ENCODE measurements around the gene PRR36. TPM values are rescaled to one million over a fixed set of nuclear protein-coding genes. Genes with fewer than 3 reads are reported as not detected.

The PRR36 gene
- total and polyA plus RNA-seq, 7 donors: under 0.01 to 0.23 TPM; not detected in 5

- intact Hi-C loops (cut with DNase I): loop anchor here (1.0 kb wide), 1 partner anchor 72 kb away; the partner anchor contains the start of gene MAP2K7
- H3K27me3 ChIP-seq: no peaks in the 10 kb centered on the region
- H3K36me3 ChIP-seq: no peaks in the 10 kb centered on the region
- no peaks in the 10 kb centered on the region for H3K9me3 ChIP-seq
- TF ChIP-seq CTCF (IDR thresholded peaks at IDR 0.05) (no peak), POLR2AphosphoS5 (IDR thresholded peaks at IDR 0.05) (no peak), EP300 (IDR thresholded peaks at IDR 0.05) (no peak), POLR2A (IDR thresholded peaks at IDR 0.05) (no peak)
- H3K4me3 ChIP-seq: peak overlapping the region; percentile 70 to 100 (median 90)
- 37 to 47% methylated on average over 7 of the region's 7 CpGs for whole genome bisulfite sequencing, 2 donors
- DNase-seq: no peak
- peaks cover 0 to 39% (median 32%) of the 10 kb centered on the region in 4 donors for H3K4me1 ChIP-seq
- H3K27ac ChIP-seq: peak overlapping the region in 1 of 4 donors; percentile 51
Measured at GRCh38 chr19:7830823-7831222, 43.4 kb downstream of the PRR36 start.

GRCh38 chr19:7830272-7830771, 43.9 kb downstream of the PRR36 start:
- Histone ChIP-seq H3K4me1 (peaks cover 0 to 39% (median 32%) of the 10 kb centered on the region in 4 donors), H3K27ac (peak overlapping the region in 3 of 4 donors; percentile 51 to 58 (median 55)), H3K4me3 (peak overlapping the region; percentile 70 to 100 (median 90)), H3K27me3 (no peaks in the 10 kb centered on the region), H3K9me3 (no peaks in the 10 kb centered on the region), H3K36me3 (no peaks in the 10 kb centered on the region)
- DNase-seq: no peak
- TF ChIP-seq CTCF (IDR thresholded peaks at IDR 0.05) (no peak), POLR2A (IDR thresholded peaks at IDR 0.05) (no peak), POLR2AphosphoS5 (IDR thresholded peaks at IDR 0.05) (no peak), EP300 (IDR thresholded peaks at IDR 0.05) (no peak)
- intact Hi-C loops (cut with DNase I): loop anchor here (1.0 kb wide), 1 partner anchor 73 kb away; the partner anchor contains the start of gene MAP2K7
- 2 to 3% methylated on average over 53 of the region's 53 CpGs for WGBS, 2 donors

- H3K4me1 ChIP-seq: peaks cover 0 to 39% (median 32%) of the 10 kb centered on the region in 4 donors
- WGBS, 2 donors: 0 to 1% methylated on average over 45 of the region's 45 CpGs
- intact Hi-C loops (cut with DNase I): loop anchor here (1.0 kb wide), 1 partner anchor 74 kb away; the partner anchor contains the start of gene MAP2K7
- peak; percentile 99 for DNase-seq
- H3K27me3 ChIP-seq: peaks cover 0 to 4% (median 0%) of the 10 kb centered on the region in 3 donors
- peak within 1 kb of the TSS; percentile 70 to 100 (median 90) for H3K4me3 ChIP-seq
- peak within 1 kb of the TSS in 3 of 4 donors; percentile 51 to 58 (median 55) for H3K27ac ChIP-seq
- no peaks in the 10 kb centered on the region for H3K36me3 ChIP-seq
- no peak for TF ChIP-seq POLR2A (IDR thresholded peaks at IDR 0.05)
- TF ChIP-seq POLR2AphosphoS5 (IDR thresholded peaks at IDR 0.05): peak; percentile 33 to 49 (median 42)
- no peaks in the 10 kb centered on the region for H3K9me3 ChIP-seq
Measured at GRCh38 chr19:7829561-7830271, 44.5 kb downstream of the PRR36 start, which contains the start of gene EVI5L. Gene EVI5L (plus strand): TSS chr19:7830218. CDS start chr19:7846543, 16,325 bp downstream.

GRCh38 chr19:7829166-7829520, 45.0 kb downstream of the PRR36 start:
- peak overlapping the region; percentile 5 to 100 (median 51) for H3K4me3 ChIP-seq

More at GRCh38 chr19:7829166-7829520, 45.0 kb downstream of the PRR36 start:
- H3K36me3 ChIP-seq: no peaks in the 10 kb centered on the region
- no peak for TF ChIP-seq POLR2AphosphoS5 (IDR thresholded peaks at IDR 0.05)
- TF ChIP-seq POLR2A (IDR thresholded peaks at IDR 0.05): no peak
- TF ChIP-seq EP300 (IDR thresholded peaks at IDR 0.05): no peak
- TF ChIP-seq CTCF (IDR thresholded peaks at IDR 0.05): no peak
- H3K9me3 ChIP-seq: no peaks in the 10 kb centered on the region
- 6 to 9% methylated on average over 18 of the region's 18 CpGs for WGBS, 2 donors
- peaks cover 0 to 39% (median 32%) of the 10 kb centered on the region in 4 donors for H3K4me1 ChIP-seq
- intact Hi-C loops (cut with DNase I): no loop called here
- no peak for DNase-seq
- peak overlapping the region in 2 of 4 donors; percentile 35 to 39 for H3K27ac ChIP-seq
- H3K27me3 ChIP-seq: peaks cover 0 to 6% (median 0%) of the 10 kb centered on the region in 3 donors

Measured in sigmoid colon (tissue), 7 donors.